ENCODE data around the gene MEOX2.
A peak's percentile ranks its signal among the peaks of the same experiment; 100 is the strongest.

Gene MEOX2

GRCh38 chr7:15600298-15600697 is 86.2 kb downstream of the MEOX2 start:
- Histone ChIP-seq H2AFZ (ENCODE audit: low read depth, low read length) (no peak overlapping the region), H3K27me3 (ENCODE audit: control insufficient read depth in 1 of 2, insufficient read depth in 1 of 2, low read length in 2 of 2) (no peaks in the 10 kb centered on the region), H3K36me3 (ENCODE audit: control insufficient read depth in 1 of 2, insufficient read depth in 2 of 2, low read depth in 1 of 2, low read length in 2 of 2) (no peaks in the 10 kb centered on the region), H3K23ac (ENCODE audit: low read length in 2 of 2) (no peak overlapping the region), H3K14ac (ENCODE audit: low read length in 2 of 2) (no peak overlapping the region), H3K4me2 (ENCODE audit: low read length, poor library complexity, severe bottlenecking) (no peak overlapping the region), H2AK5ac (ENCODE audit: low read length, severe bottlenecking) (peak overlapping the region; percentile 1), H3K4ac (ENCODE audit: low read depth in 1 of 2, low read length in 2 of 2) (no peak overlapping the region), H4K91ac (ENCODE audit: low read length) (no peak overlapping the region), H3K9ac (ENCODE audit: low read length) (no peak overlapping the region), H3K79me1 (replicated peaks; ENCODE audit: low read length, poor library complexity, severe bottlenecking) (no peaks in the 10 kb centered on the region), H3K4me3 (ENCODE audit: insufficient read depth in 1 of 2, low read depth in 1 of 2, low read length in 2 of 2) (no peak overlapping the region), H3K27ac (ENCODE audit: low read length, poor library complexity, severe bottlenecking) (no peak overlapping the region), H4K8ac (ENCODE audit: low read length) (no peak overlapping the region), H2BK120ac (ENCODE audit: low read depth, low read length) (no peak overlapping the region), H2BK15ac (ENCODE audit: low read depth, poor library complexity, severe bottlenecking) (no peak overlapping the region), H3K4me1 (ENCODE audit: control insufficient read depth, insufficient read depth, low read depth, low read length) (peaks cover 3% of the 10 kb centered on the region), H3K18ac (ENCODE audit: low read depth in 1 of 2, low read length in 2 of 2) (no peak overlapping the region), H2BK5ac (ENCODE audit: low read depth, low read length, poor library complexity, severe bottlenecking) (no peak overlapping the region), H3K9me3 (ENCODE audit: control insufficient read depth, low read length) (peaks cover 6% of the 10 kb centered on the region), H2BK12ac (ENCODE audit: low read length in 2 of 2) (no peak overlapping the region)
- DNase-seq, result no peak
- 59% methylated on average over 3 of the region's 4 CpGs for WGBS

- Histone ChIP-seq H4K8ac (ENCODE audit: low read length) (no peak overlapping the region), H2BK15ac (ENCODE audit: low read depth, poor library complexity, severe bottlenecking) (no peak overlapping the region), H3K23ac (ENCODE audit: low read length in 2 of 2) (no peak overlapping the region), H3K18ac (ENCODE audit: low read depth in 1 of 2, low read length in 2 of 2) (no peak overlapping the region), H3K27me3 (ENCODE audit: control insufficient read depth in 1 of 2, insufficient read depth in 1 of 2, low read length in 2 of 2) (no peaks in the 10 kb centered on the region), H2BK12ac (ENCODE audit: low read length in 2 of 2) (no peak overlapping the region), H3K4me3 (ENCODE audit: insufficient read depth in 1 of 2, low read depth in 1 of 2, low read length in 2 of 2) (no peak overlapping the region), H4K91ac (ENCODE audit: low read length) (no peak overlapping the region), H3K9ac (ENCODE audit: low read length) (no peak overlapping the region), H3K4me1 (ENCODE audit: control insufficient read depth, insufficient read depth, low read depth, low read length) (peaks cover 3% of the 10 kb centered on the region), H3K4me2 (ENCODE audit: low read length, poor library complexity, severe bottlenecking) (no peak overlapping the region), H3K9me3 (ENCODE audit: control insufficient read depth, low read length) (peaks cover under 1% of the 10 kb centered on the region), H3K79me1 (replicated peaks; ENCODE audit: low read length, poor library complexity, severe bottlenecking) (no peaks in the 10 kb centered on the region), H2AFZ (ENCODE audit: low read depth, low read length) (no peak overlapping the region), H3K4ac (ENCODE audit: low read depth in 1 of 2, low read length in 2 of 2) (no peak overlapping the region), H2AK5ac (ENCODE audit: low read length, severe bottlenecking) (no peak overlapping the region), H3K27ac (ENCODE audit: low read length, poor library complexity, severe bottlenecking) (no peak overlapping the region), H2BK120ac (ENCODE audit: low read depth, low read length) (no peak overlapping the region), H2BK5ac (ENCODE audit: low read depth, low read length, poor library complexity, severe bottlenecking) (no peak overlapping the region), H3K14ac (ENCODE audit: low read length in 2 of 2) (no peak overlapping the region), H3K36me3 (ENCODE audit: control insufficient read depth in 1 of 2, insufficient read depth in 2 of 2, low read depth in 1 of 2, low read length in 2 of 2) (no peaks in the 10 kb centered on the region)
- no peak for DNase-seq
- 77% methylated on average over 5 of the region's 5 CpGs for WGBS
These were observed 92.0 kb downstream of the MEOX2 start for GRCh38 chr7:15594461-15594860.

- no peak overlapping the region for H2AFZ ChIP-seq (ENCODE audit: low read depth, low read length)
- no peak overlapping the region for H3K18ac ChIP-seq (ENCODE audit: low read depth in 1 of 2, low read length in 2 of 2)
- 99% methylated on average over 2 of the region's 3 CpGs for WGBS
- H3K4me1 ChIP-seq (ENCODE audit: control insufficient read depth, insufficient read depth, low read depth, low read length), result no peaks in the 10 kb centered on the region
- no peak overlapping the region for H2BK15ac ChIP-seq (ENCODE audit: low read depth, poor library complexity, severe bottlenecking)
- H3K4ac ChIP-seq (ENCODE audit: low read depth in 1 of 2, low read length in 2 of 2), result no peak overlapping the region
- H3K14ac ChIP-seq (ENCODE audit: low read length in 2 of 2), result no peak overlapping the region
- H2BK12ac ChIP-seq (ENCODE audit: low read length in 2 of 2), result no peak overlapping the region
- H3K9ac ChIP-seq (ENCODE audit: low read length), result no peak overlapping the region
- no peak overlapping the region for H3K4me3 ChIP-seq (ENCODE audit: insufficient read depth in 1 of 2, low read depth in 1 of 2, low read length in 2 of 2)
- no peak overlapping the region for H3K4me2 ChIP-seq (ENCODE audit: low read length, poor library complexity, severe bottlenecking)
- H2AK5ac ChIP-seq (ENCODE audit: low read length, severe bottlenecking), result no peak overlapping the region
- no peaks in the 10 kb centered on the region for H3K36me3 ChIP-seq (ENCODE audit: control insufficient read depth in 1 of 2, insufficient read depth in 2 of 2, low read depth in 1 of 2, low read length in 2 of 2)
- no peak for DNase-seq
- H3K27me3 ChIP-seq (ENCODE audit: control insufficient read depth in 1 of 2, insufficient read depth in 1 of 2, low read length in 2 of 2), result no peaks in the 10 kb centered on the region
- no peak overlapping the region for H3K23ac ChIP-seq (ENCODE audit: low read length in 2 of 2)
- no peak overlapping the region for H2BK120ac ChIP-seq (ENCODE audit: low read depth, low read length)
- H3K79me1 ChIP-seq (replicated peaks; ENCODE audit: low read length, poor library complexity, severe bottlenecking), result no peaks in the 10 kb centered on the region
- H4K8ac ChIP-seq (ENCODE audit: low read length), result no peak overlapping the region
- no peak overlapping the region for H4K91ac ChIP-seq (ENCODE audit: low read length)
- H2BK5ac ChIP-seq (ENCODE audit: low read depth, low read length, poor library complexity, severe bottlenecking), result no peak overlapping the region
- no peaks in the 10 kb centered on the region for H3K9me3 ChIP-seq (ENCODE audit: control insufficient read depth, low read length)
- H3K27ac ChIP-seq (ENCODE audit: low read length, poor library complexity, severe bottlenecking), result no peak overlapping the region
These were observed 93.1 kb downstream of the MEOX2 start for GRCh38 chr7:15593382-15593781.

GRCh38 chr7:15586266-15586665 is 100.2 kb downstream of the MEOX2 start:
- over 99% methylated on average over 4 of the region's 4 CpGs for WGBS
- H3K79me1 ChIP-seq (replicated peaks; ENCODE audit: low read length, poor library complexity, severe bottlenecking), result no peaks in the 10 kb centered on the region
- H2BK15ac ChIP-seq (ENCODE audit: low read depth, poor library complexity, severe bottlenecking), result no peak overlapping the region
- no peak overlapping the region for H4K8ac ChIP-seq (ENCODE audit: low read length)
- peaks cover 17% of the 10 kb centered on the region for H3K9me3 ChIP-seq (ENCODE audit: control insufficient read depth, low read length)
- no peak overlapping the region for H3K14ac ChIP-seq (ENCODE audit: low read length in 2 of 2)
- no peak overlapping the region for H2BK120ac ChIP-seq (ENCODE audit: low read depth, low read length)
- no peak overlapping the region for H2BK12ac ChIP-seq (ENCODE audit: low read length in 2 of 2)
- H3K27me3 ChIP-seq (ENCODE audit: control insufficient read depth in 1 of 2, insufficient read depth in 1 of 2, low read length in 2 of 2), result no peaks in the 10 kb centered on the region
- no peak overlapping the region for H2BK5ac ChIP-seq (ENCODE audit: low read depth, low read length, poor library complexity, severe bottlenecking)
- no peak for DNase-seq
- no peak overlapping the region for H2AK5ac ChIP-seq (ENCODE audit: low read length, severe bottlenecking)
- no peak overlapping the region for H3K18ac ChIP-seq (ENCODE audit: low read depth in 1 of 2, low read length in 2 of 2)
- H3K4me2 ChIP-seq (ENCODE audit: low read length, poor library complexity, severe bottlenecking), result no peak overlapping the region
- H3K36me3 ChIP-seq (ENCODE audit: control insufficient read depth in 1 of 2, insufficient read depth in 2 of 2, low read depth in 1 of 2, low read length in 2 of 2), result no peaks in the 10 kb centered on the region
- no peak overlapping the region for H3K4me3 ChIP-seq (ENCODE audit: insufficient read depth in 1 of 2, low read depth in 1 of 2, low read length in 2 of 2)
- H4K91ac ChIP-seq (ENCODE audit: low read length), result no peak overlapping the region
- no peak overlapping the region for H3K9ac ChIP-seq (ENCODE audit: low read length)
- no peaks in the 10 kb centered on the region for H3K4me1 ChIP-seq (ENCODE audit: control insufficient read depth, insufficient read depth, low read depth, low read length)
- H3K4ac ChIP-seq (ENCODE audit: low read depth in 1 of 2, low read length in 2 of 2), result no peak overlapping the region
- H2AFZ ChIP-seq (ENCODE audit: low read depth, low read length), result no peak overlapping the region
- no peak overlapping the region for H3K27ac ChIP-seq (ENCODE audit: low read length, poor library complexity, severe bottlenecking)
- H3K23ac ChIP-seq (ENCODE audit: low read length in 2 of 2), result no peak overlapping the region

Data from mesenchymal stem cell (in vitro differentiated cells and primary cell).